NCI-H2196 (cell line): ENCODE data around the gene BUB1B.

ENCODE experiments used
- DNase-seq: peaks from one replicate; lab custom pipeline; 2025; ENCODE audit not compliant: unreplicated experiment; lab: John Stamatoyannopoulos, UW

BUB1B gene

GRCh38 chr15:40239404-40239692, 78.5 kb downstream of the BUB1B start:
- DNase-seq, result no peak

- no peak for DNase-seq
These were observed 79.1 kb downstream of the BUB1B start for GRCh38 chr15:40239693-40240618.

GRCh38 chr15:40240619-40241221, 79.9 kb downstream of the BUB1B start:
- no peak for DNase-seq

GRCh38 chr15:40241269-40242212, 80.7 kb downstream of the BUB1B start:
- DNase-seq, result no peak

- no peak for DNase-seq
These were observed 81.3 kb downstream of the BUB1B start for GRCh38 chr15:40242213-40242599.

- DNase-seq, result no peak
These were observed 81.7 kb downstream of the BUB1B start for GRCh38 chr15:40242601-40243000.

- DNase-seq, result no peak
These were observed 82.4 kb downstream of the BUB1B start for GRCh38 chr15:40243126-40243810.

- no peak for DNase-seq
These were observed 84.2 kb downstream of the BUB1B start for GRCh38 chr15:40244961-40245523.

GRCh38 chr15:40245666-40246450, 85.0 kb downstream of the BUB1B start:
- no peak for DNase-seq

- no peak for DNase-seq
These were observed 85.8 kb downstream of the BUB1B start for GRCh38 chr15:40246496-40247280.

- DNase-seq, result no peak
These were observed 86.6 kb downstream of the BUB1B start for GRCh38 chr15:40247406-40247971.

GRCh38 chr15:40248006-40248783, 87.3 kb downstream of the BUB1B start:
- DNase-seq, result no peak

- DNase-seq, result no peak
These were observed 88.8 kb downstream of the BUB1B start for GRCh38 chr15:40249477-40250303.

GRCh38 chr15:40250304-40250656, 89.4 kb downstream of the BUB1B start:
- no peak for DNase-seq

GRCh38 chr15:40250771-40251483, 90.1 kb downstream of the BUB1B start:
- no peak for DNase-seq

GRCh38 chr15:40251486-40252140, 90.7 kb downstream of the BUB1B start:
- DNase-seq, result no peak
